ENCODE data around the gene MYOZ3.

MYOZ3 gene

DNA sequence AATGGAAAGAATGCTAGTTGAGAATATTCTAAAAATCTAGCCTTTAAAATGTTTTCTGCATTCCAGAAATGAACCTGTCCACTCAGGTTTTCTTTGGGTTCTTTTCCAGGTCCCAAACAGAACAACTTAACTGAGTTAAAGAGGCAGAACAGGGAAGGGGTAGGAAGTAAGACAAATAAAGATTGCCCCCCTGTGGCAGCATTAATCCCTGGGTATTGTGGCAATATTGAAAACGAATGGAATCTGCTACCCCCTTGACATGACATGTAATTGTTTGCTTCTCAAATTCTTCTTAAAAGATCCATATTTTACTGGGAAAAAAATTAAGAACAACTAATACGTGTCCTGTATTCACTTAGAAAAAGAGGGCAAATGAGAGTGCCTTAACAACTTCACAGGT, 49.1 kb downstream of the MYOZ3 start:
- no peak for DNase-seq (ENCODE audit: low spot score)

GRCh38 chr5:150723845-150724244, 62.8 kb downstream of the MYOZ3 start:
- no peak for DNase-seq (ENCODE audit: low spot score)

More for the DNA sequence above, 49.1 kb downstream of the MYOZ3 start:
- TF ChIP-seq, protein P1, sequence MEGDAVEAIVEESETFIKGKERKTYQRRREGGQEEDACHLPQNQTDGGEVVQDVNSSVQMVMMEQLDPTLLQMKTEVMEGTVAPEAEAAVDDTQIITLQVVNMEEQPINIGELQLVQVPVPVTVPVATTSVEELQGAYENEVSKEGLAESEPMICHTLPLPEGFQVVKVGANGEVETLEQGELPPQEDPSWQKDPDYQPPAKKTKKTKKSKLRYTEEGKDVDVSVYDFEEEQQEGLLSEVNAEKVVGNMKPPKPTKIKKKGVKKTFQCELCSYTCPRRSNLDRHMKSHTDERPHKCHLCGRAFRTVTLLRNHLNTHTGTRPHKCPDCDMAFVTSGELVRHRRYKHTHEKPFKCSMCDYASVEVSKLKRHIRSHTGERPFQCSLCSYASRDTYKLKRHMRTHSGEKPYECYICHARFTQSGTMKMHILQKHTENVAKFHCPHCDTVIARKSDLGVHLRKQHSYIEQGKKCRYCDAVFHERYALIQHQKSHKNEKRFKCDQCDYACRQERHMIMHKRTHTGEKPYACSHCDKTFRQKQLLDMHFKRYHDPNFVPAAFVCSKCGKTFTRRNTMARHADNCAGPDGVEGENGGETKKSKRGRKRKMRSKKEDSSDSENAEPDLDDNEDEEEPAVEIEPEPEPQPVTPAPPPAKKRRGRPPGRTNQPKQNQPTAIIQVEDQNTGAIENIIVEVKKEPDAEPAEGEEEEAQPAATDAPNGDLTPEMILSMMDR (IDR thresholded peaks at IDR 0.05; ENCODE audit: extremely low read depth, missing control alignments), result no peak

More at GRCh38 chr5:150723845-150724244, 62.8 kb downstream of the MYOZ3 start:
- TF ChIP-seq, protein P1 (IDR thresholded peaks at IDR 0.05; ENCODE audit: extremely low read depth, missing control alignments), result no peak

Measured in GM20000 (cell line).